HG03196 (cell line): ENCODE results near the gene USP17L25.
"Not testable (repeated sequence)": the region's sequence is repeated elsewhere in the genome, so short reads cannot be mapped to it uniquely, and the experiment has no call there.

Experiments used
- ATAC-seq: cut with Tn5 transposase; IDR thresholded peaks from one replicate; pipeline ENCODE4 v1.9.1; 2021; ENCODE audit not compliant: unreplicated experiment

USP17L25 gene

GRCh38 chr4:9329611-9330010 lies at the start of gene USP17L25:
Gene USP17L25 (plus strand): TSS chr4:9329911. CDS start chr4:9329911, 0 bp downstream.
- ATAC-seq = not testable (repeated sequence)

GRCh38 chr4:9324191-9324590 lies 5.5 kb upstream of the USP17L25 start:
- not testable (repeated sequence) for ATAC-seq

GRCh38 chr4:9324865-9325264 lies 4.8 kb upstream of the USP17L25 start, which contains the start of gene USP17L24:
Gene USP17L24 (plus strand): TSS chr4:9325165. CDS start chr4:9325165, 0 bp downstream.
- not testable (repeated sequence) for ATAC-seq

GRCh38 chr4:9334358-9334757 lies 4.6 kb downstream of the USP17L25 start, which contains the start of gene USP17L26:
Gene USP17L26 (plus strand): TSS chr4:9334658. CDS start chr4:9334658, 0 bp downstream.
- not testable (repeated sequence) for ATAC-seq

GRCh38 chr4:9339103-9339502 lies 9.4 kb downstream of the USP17L25 start, which contains the start of gene USP17L5:
Gene USP17L5 (plus strand): TSS chr4:9339403. CDS start chr4:9339403, 0 bp downstream.
- ATAC-seq = not testable (repeated sequence)

- ATAC-seq = not testable (repeated sequence)
These were observed 14.1 kb downstream of the USP17L25 start, which contains the start of gene USP17L27 for GRCh38 chr4:9343848-9344247. Gene USP17L27 (plus strand): TSS chr4:9344148. CDS start chr4:9344148, 0 bp downstream.

- ATAC-seq = not testable (repeated sequence)
These were observed 18.9 kb downstream of the USP17L25 start, which contains the start of gene USP17L28 for GRCh38 chr4:9348593-9348992. Gene USP17L28 (plus strand): TSS chr4:9348893. CDS start chr4:9348893, 0 bp downstream.

GRCh38 chr4:9350866-9351265 lies 21.2 kb downstream of the USP17L25 start:
- not testable (repeated sequence) for ATAC-seq

GRCh38 chr4:9353338-9353737 lies 23.6 kb downstream of the USP17L25 start, which contains the start of gene USP17L29:
Gene USP17L29 (plus strand): TSS chr4:9353638. CDS start chr4:9353638, 0 bp downstream.
- ATAC-seq = not testable (repeated sequence)

GRCh38 chr4:9362829-9363228 lies 33.1 kb downstream of the USP17L25 start, which contains the start of gene USP17L30:
Gene USP17L30 (plus strand): TSS chr4:9363129. CDS start chr4:9363129, 0 bp downstream.
- ATAC-seq = not testable (repeated sequence)

GRCh38 chr4:9379881-9380280 lies 50.2 kb downstream of the USP17L25 start:
- ATAC-seq = not testable (repeated sequence)
